Sigmoid colon (tissue), 4 donors: ENCODE data around the gene HHEX.

Source experiments
- EP300 ChIP-seq, 4 donors: sonication (generic); formaldehyde crosslinking; IDR thresholded peaks; one replicate each; pipeline ENCODE4 v1.6.1; 2017; ENCODE audit warnings: antibody characterized with exemption in 4 of 4
- POLR2A ChIP-seq, 2 donors: fragments of 450-650 bp; IDR thresholded peaks; one replicate each; pipeline ENCODE4 v1.6.1; 2016; ENCODE audit warnings: antibody characterized with exemption in 2 of 2, mild to moderate bottlenecking in 2 of 2, moderate library complexity in 2 of 2
- TF ChIP-seq, protein P1 (sequence below), 4 experiments: fragments of 450-650 bp in 3 of 4; fragments of 200-600 bp in 1 of 4; IDR thresholded peaks; one replicate each; pipeline ENCODE4 v1.5.1; 2016 to 2019; ENCODE audit warnings: antibody characterized with exemption in 4 of 4, mild to moderate bottlenecking in 3 of 4, moderate library complexity in 2 of 4

DNA sequence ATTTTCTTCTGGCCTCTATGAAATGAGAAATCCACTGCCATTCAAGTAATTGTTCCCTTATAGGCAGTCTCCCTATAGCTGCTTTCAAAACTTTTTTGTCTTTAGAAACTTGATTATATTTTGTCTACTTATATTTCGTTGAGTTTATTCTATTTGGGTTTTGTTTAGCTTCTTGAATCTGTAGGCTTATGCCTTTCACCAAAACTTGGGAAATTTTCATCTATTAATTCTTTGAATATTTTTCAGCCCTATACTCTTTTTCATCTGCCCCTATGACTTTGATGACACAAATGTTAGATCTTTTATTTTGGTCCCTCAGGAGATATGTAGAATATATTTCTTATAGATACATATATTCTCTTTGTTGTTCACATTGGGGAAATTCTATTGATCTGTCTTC lies 48.3 kb upstream of the HHEX start:
- TF ChIP-seq, protein P1, sequence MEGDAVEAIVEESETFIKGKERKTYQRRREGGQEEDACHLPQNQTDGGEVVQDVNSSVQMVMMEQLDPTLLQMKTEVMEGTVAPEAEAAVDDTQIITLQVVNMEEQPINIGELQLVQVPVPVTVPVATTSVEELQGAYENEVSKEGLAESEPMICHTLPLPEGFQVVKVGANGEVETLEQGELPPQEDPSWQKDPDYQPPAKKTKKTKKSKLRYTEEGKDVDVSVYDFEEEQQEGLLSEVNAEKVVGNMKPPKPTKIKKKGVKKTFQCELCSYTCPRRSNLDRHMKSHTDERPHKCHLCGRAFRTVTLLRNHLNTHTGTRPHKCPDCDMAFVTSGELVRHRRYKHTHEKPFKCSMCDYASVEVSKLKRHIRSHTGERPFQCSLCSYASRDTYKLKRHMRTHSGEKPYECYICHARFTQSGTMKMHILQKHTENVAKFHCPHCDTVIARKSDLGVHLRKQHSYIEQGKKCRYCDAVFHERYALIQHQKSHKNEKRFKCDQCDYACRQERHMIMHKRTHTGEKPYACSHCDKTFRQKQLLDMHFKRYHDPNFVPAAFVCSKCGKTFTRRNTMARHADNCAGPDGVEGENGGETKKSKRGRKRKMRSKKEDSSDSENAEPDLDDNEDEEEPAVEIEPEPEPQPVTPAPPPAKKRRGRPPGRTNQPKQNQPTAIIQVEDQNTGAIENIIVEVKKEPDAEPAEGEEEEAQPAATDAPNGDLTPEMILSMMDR (IDR thresholded peaks at IDR 0.05): no peak
- TF ChIP-seq POLR2A (IDR thresholded peaks at IDR 0.05) (no peak), EP300 (IDR thresholded peaks at IDR 0.05) (no peak)
